IMR-90 (cell line): Measurements from ENCODE around the gene SEC23IP. TPM values are rescaled to one million over a fixed set of nuclear protein-coding genes. Genes with fewer than 3 reads are reported as not detected.

Experiments
- ATAC-seq: fragments of 200-7000 bp; cut with Tn5 transposase; 2 replicates; pipeline ENCODE4 v1.9.1; 2020; ENCODE audit warnings: low read depth, mild to moderate bottlenecking, moderate library complexity
- BruUV-seq: library from RNA; stranded (reverse); fragments of 400-500 nt; replicated peaks from 2 replicates; lab custom pipeline; 2021; lab: Mats Ljungman, UMichigan
- CTCF ChIA-PET: fragments of 300-600 bp; formaldehyde crosslinking; extraction: SDS; loops from one replicate; lab custom pipeline; 2021; ENCODE audit warnings: antibody characterized with exemption; lab: Yijun Ruan, JAX
- POLR2A ChIA-PET: fragments of 300-600 bp; sonication (Branson Sonifier 250); formaldehyde crosslinking; loops from one replicate; lab custom pipeline; 2022; ENCODE audit warnings: antibody characterized with exemption; ENCODE audit not compliant: unreplicated experiment; lab: Charles Lee
- DNase-seq: peaks from one replicate; pipeline ENCODE4 v3.0.0; 2013
- H2AFZ ChIP-seq: replicated peaks from 2 replicates; pipeline ENCODE3; 2013; ENCODE audit warnings: low read length, mild to moderate bottlenecking; ENCODE audit not compliant: poor library complexity
- H2AK5ac ChIP-seq: 2 replicates; pipeline ENCODE4 v1.6.1; 2013; ENCODE audit warnings: low read depth, low read length, inconsistent platforms
- H2AK9ac ChIP-seq: replicated peaks from 2 replicates; pipeline ENCODE3; 2013; ENCODE audit warnings: mild to moderate bottlenecking, low read depth, low read length, moderate library complexity; ENCODE audit not compliant: poor library complexity
- H2BK120ac ChIP-seq: 2 replicates; pipeline ENCODE4 v1.6.1; 2013; ENCODE audit warnings: low read depth, low read length, inconsistent platforms
- H2BK15ac ChIP-seq: 3 replicates; pipeline ENCODE4 v1.6.1; 2013; ENCODE audit warnings: low read depth, low read length, inconsistent platforms
- H2BK20ac ChIP-seq: 2 replicates; pipeline ENCODE4 v1.6.1; 2013; ENCODE audit warnings: low read depth, mild to moderate bottlenecking, inconsistent platforms, low read length, moderate library complexity
- H2BK5ac ChIP-seq: 2 replicates; pipeline ENCODE4 v1.6.1; 2013; ENCODE audit warnings: mild to moderate bottlenecking, low read depth, low read length, inconsistent platforms; ENCODE audit not compliant: poor library complexity, severe bottlenecking
- H3K14ac ChIP-seq: replicated peaks from 2 replicates; pipeline ENCODE4 v1.6.1; 2013; ENCODE audit warnings: low read depth, low read length, inconsistent platforms
- H3K18ac ChIP-seq: 2 replicates; pipeline ENCODE4 v1.6.1; 2013; ENCODE audit warnings: low read depth, low read length, control low read depth
- H3K23ac ChIP-seq: 2 replicates; pipeline ENCODE4 v1.6.1; 2013; ENCODE audit warnings: low read depth, low read length, inconsistent platforms
- H3K27ac ChIP-seq: 2 replicates; pipeline ENCODE4 v1.5.1; 2013; ENCODE audit warnings: mild to moderate bottlenecking, control low read depth, low read length; ENCODE audit not compliant: insufficient read depth
- H3K27me3 ChIP-seq: 2 replicates; pipeline ENCODE4 v1.6.1; 2013; ENCODE audit warnings: low read length; ENCODE audit not compliant: control insufficient read depth, insufficient read depth
- H3K36me3 ChIP-seq: 2 replicates; pipeline ENCODE4 v1.6.1; 2013; ENCODE audit warnings: low read length, mixed read lengths; ENCODE audit not compliant: control insufficient read depth, insufficient read depth
- H3K4ac ChIP-seq: 2 replicates; pipeline ENCODE4 v1.6.1; 2013; ENCODE audit warnings: low read depth, low read length, inconsistent platforms
- H3K4me1 ChIP-seq: 2 replicates; pipeline ENCODE4 v1.6.1; 2013; ENCODE audit warnings: low read length, mixed read lengths; ENCODE audit not compliant: control insufficient read depth, insufficient read depth
- H3K4me2 ChIP-seq: 2 replicates; pipeline ENCODE4 v1.6.1; 2013; ENCODE audit warnings: low read depth, mild to moderate bottlenecking, control low read depth, low read length, moderate library complexity
- H3K4me3 ChIP-seq: 2 replicates; pipeline ENCODE4 v1.5.1; 2013; ENCODE audit warnings: low read depth, mild to moderate bottlenecking, control low read depth, low read length, moderate library complexity; ENCODE audit not compliant: insufficient read depth
- H3K56ac ChIP-seq: 2 replicates; pipeline ENCODE4 v1.6.1; 2013; ENCODE audit warnings: low read length, inconsistent platforms; ENCODE audit not compliant: insufficient read depth; ENCODE audit errors: extremely low read depth
- H3K79me1 ChIP-seq, 2 experiments: 2 replicates each; pipeline ENCODE4 v1.6.1; 2013; ENCODE audit warnings: low read length in 2 of 2, inconsistent platforms in 1 of 2, low read depth in 1 of 2
- H3K9ac ChIP-seq: 2 replicates; pipeline ENCODE4 v1.6.1; 2013; ENCODE audit warnings: low read depth, low read length, control low read depth
- H3K9me1 ChIP-seq: 2 replicates; pipeline ENCODE4 v1.6.1; 2013; ENCODE audit warnings: low read length, inconsistent platforms; ENCODE audit not compliant: insufficient read depth
- H3K9me3 ChIP-seq: 2 replicates; pipeline ENCODE4 v1.6.1; 2013; ENCODE audit warnings: low read length; ENCODE audit not compliant: control insufficient read depth, insufficient read depth
- H4K20me1 ChIP-seq: 2 replicates; pipeline ENCODE4 v1.6.1; 2013; ENCODE audit warnings: low read length, inconsistent platforms; ENCODE audit not compliant: insufficient read depth
- H4K5ac ChIP-seq: 2 replicates; pipeline ENCODE4 v1.6.1; 2013; ENCODE audit warnings: mild to moderate bottlenecking, low read depth, low read length, control low read depth
- H4K8ac ChIP-seq, 2 experiments: 2 replicates each; pipeline ENCODE4 v1.6.1; 2013; ENCODE audit warnings: low read depth in 2 of 2, low read length in 2 of 2, control low read depth in 1 of 2, inconsistent platforms in 1 of 2
- H4K91ac ChIP-seq: 2 replicates; pipeline ENCODE4 v1.6.1; 2013; ENCODE audit warnings: low read depth, low read length, inconsistent platforms; ENCODE audit not compliant: insufficient read depth
- BHLHE40 ChIP-seq: fragments of 150-350 bp; IDR thresholded peaks from 2 replicates; pipeline ENCODE4 v1.6.1; 2016; ENCODE audit warnings: mild to moderate bottlenecking, low read depth, low read length
- CHD1 ChIP-seq: IDR thresholded peaks from 2 replicates; pipeline ENCODE4 v1.6.1; 2012; ENCODE audit warnings: low read depth, low read length, improper control_type of control experiment
- FOS ChIP-seq: fragments of 150-350 bp; IDR thresholded peaks from 2 replicates; pipeline ENCODE4 v1.6.1; 2016; ENCODE audit warnings: low read depth, low read length
- MAZ ChIP-seq: IDR thresholded peaks from 2 replicates; pipeline ENCODE4 v1.6.1; 2012; ENCODE audit warnings: low read depth, mild to moderate bottlenecking, low read length, improper control_type of control experiment, moderate library complexity, borderline replicate concordance
- RCOR1 ChIP-seq: IDR thresholded peaks from 2 replicates; pipeline ENCODE4 v1.6.1; 2012; ENCODE audit warnings: mild to moderate bottlenecking, low read length, improper control_type of control experiment; ENCODE audit not compliant: insufficient replicate concordance
- SMC3 ChIP-seq: fragments of 150-350 bp; IDR thresholded peaks from 2 replicates; pipeline ENCODE4 v1.6.1; 2016; ENCODE audit warnings: low read depth, mild to moderate bottlenecking, antibody characterized with exemption, low read length, moderate library complexity
- USF2 ChIP-seq: fragments of 150-350 bp; IDR thresholded peaks from 2 replicates; pipeline ENCODE4 v1.6.1; 2017; ENCODE audit warnings: mild to moderate bottlenecking, antibody characterized with exemption, low read length, low read depth
- WGBS, 2 experiments: methylation state at CpG; one replicate each; pipeline versions ENCODE4 v1.1.5 to v1.1.7; 2013; ENCODE audit warnings: missing lambda C conversion rate in 2 of 2; ENCODE audit not compliant: insufficient read length in 1 of 2; ENCODE audit errors: extremely low coverage in 2 of 2; 5-methylcytosine and 5-hydroxymethylcytosine counted together
- dilution Hi-C: fragments of 300-500 bp; cut with HindIII; formaldehyde crosslinking; loops from one replicate; pipeline ENCODE4 v1.14.3; 2018; ENCODE audit warnings: low sequenced_read_pairs; ENCODE audit not compliant: unreplicated experiment
- in situ Hi-C: fragments of 300-500 bp; cut with MboI; formaldehyde crosslinking; loops from 3 replicates; pipeline ENCODE4 v1.14.3; 2019; ENCODE audit warnings: low sequenced_read_pairs, inconsistent platforms, mixed read lengths
- intact Hi-C: fragments of 100-400 bp; cut with micrococcal nuclease; formaldehyde crosslinking; loops from 2 replicates; pipeline ENCODE4 v1.10.0; 2022
- polyA plus RNA-seq, 3 experiments: library from polyadenylated mRNA; depleted of rRNA; stranded (reverse); fragments of >200 nt; gene quantifications; 2 replicates each; pipeline ENCODE4 v1.2.3, GENCODE V29; 2012; ENCODE audit warnings: low replicate concordance in 1 of 3
- total RNA-seq: library from RNA; depleted of rRNA; stranded (reverse); fragments of >200 nt; gene quantifications from 2 replicates; pipeline ENCODE4 v1.2.3, GENCODE V29; 2012
- TF ChIP-seq, protein P1 (sequence below): fragments of 150-350 bp; IDR thresholded peaks from 2 replicates; pipeline ENCODE4 v1.6.1; 2016; ENCODE audit warnings: low read depth, mild to moderate bottlenecking, low read length, moderate library complexity, borderline replicate concordance

The SEC23IP gene
- total and polyA plus RNA-seq, 2 of the 4 experiments (the other 2 are of a cell fraction): 37.4 to 39.8 TPM

GRCh38 chr10:119849944-119850343 lies 42.6 kb upstream of the SEC23IP start:
- Histone ChIP-seq H4K91ac (peak overlapping the region; percentile 90), H3K9ac (no peak overlapping the region), H3K9me3 (no peaks in the 10 kb centered on the region), H3K4me3 (no peak overlapping the region), H2BK5ac (peak overlapping the region; percentile 93), H3K36me3 (peaks cover 29% of the 10 kb centered on the region), H3K4ac (peak overlapping the region; percentile 80), H3K23ac (peak overlapping the region; percentile 48), H3K9me1 (peaks cover 7% of the 10 kb centered on the region; the same call in 1 of the 2 replicates), H2BK20ac (peak overlapping the region; percentile 89), H3K18ac (peak overlapping the region; percentile 78; the same call in 1 of the 2 replicates), H4K8ac (peak overlapping the region; percentile 38 to 66; a peak in 3 of 4 replicates), H2BK120ac (peak overlapping the region; percentile 92), H3K14ac (peak overlapping the region; percentile 68; the same call in 1 of the 2 replicates), H3K79me1 (peaks cover 43 to 44% of the 10 kb centered on the region in 2 experiments), H3K27me3 (no peaks in the 10 kb centered on the region), H4K20me1 (no peaks in the 10 kb centered on the region), H3K4me1 (peaks cover 10% of the 10 kb centered on the region), H3K27ac (peak overlapping the region; percentile 49; the same call in 1 of the 2 replicates), H4K5ac (peak overlapping the region; percentile 30; the same call in 1 of the 2 replicates), H3K56ac (0 out of 2 replicates have a peak overlapping the region, but pooled peaks have one; percentile 26), H2AFZ (no peak overlapping the region), H3K4me2 (no peak overlapping the region; the same call in 1 of the 2 replicates), H2AK5ac (peak overlapping the region; percentile 73; the same call in 1 of the 2 replicates), H2AK9ac (no peak overlapping the region), H2BK15ac (peak overlapping the region; percentile 84; the same call in 1 of the 3 replicates)
- BruUV-seq: no TSS peak
- ChIA-PET POLR2A (no interaction called here), CTCF (interaction anchor here (0.5 to 1.3 kb wide), 2 partner anchors 100 to 105 kb away, joined by 4 read pairs; no protein-coding TSS in a partner anchor)
- DNase-seq (no peak), ATAC-seq (no peak; the same call in 1 of the 2 replicates)
- dilution Hi-C loops (no loop called here), in situ Hi-C loops (loop anchor here (5.0 to 25.0 kb wide), 2 partner anchors 98 to 663 kb away; partner anchors contain the start of gene PRDX3), intact Hi-C loops (loop anchor here (2.0 kb wide), 1 partner anchor 21 kb away; no protein-coding TSS in a partner anchor)
- WGBS, 2 experiments: 100% methylated on average over 1 of the region's 3 CpGs; no CpG with 5 or more reads in 1 of the 2 experiments
- no peak for TF ChIP-seq FOS
- TF ChIP-seq MAZ: no peak
- TF ChIP-seq, protein P1, sequence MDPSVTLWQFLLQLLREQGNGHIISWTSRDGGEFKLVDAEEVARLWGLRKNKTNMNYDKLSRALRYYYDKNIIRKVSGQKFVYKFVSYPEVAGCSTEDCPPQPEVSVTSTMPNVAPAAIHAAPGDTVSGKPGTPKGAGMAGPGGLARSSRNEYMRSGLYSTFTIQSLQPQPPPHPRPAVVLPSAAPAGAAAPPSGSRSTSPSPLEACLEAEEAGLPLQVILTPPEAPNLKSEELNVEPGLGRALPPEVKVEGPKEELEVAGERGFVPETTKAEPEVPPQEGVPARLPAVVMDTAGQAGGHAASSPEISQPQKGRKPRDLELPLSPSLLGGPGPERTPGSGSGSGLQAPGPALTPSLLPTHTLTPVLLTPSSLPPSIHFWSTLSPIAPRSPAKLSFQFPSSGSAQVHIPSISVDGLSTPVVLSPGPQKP: no peak
- TF ChIP-seq CHD1: no peak
- no peak for TF ChIP-seq USF2
- no peak for TF ChIP-seq RCOR1
- TF ChIP-seq SMC3: no peak
- TF ChIP-seq BHLHE40: no peak
